Left lung (tissue), 10 donors: ENCODE results near the gene CDK5. TPM values are rescaled to one million over a fixed set of nuclear protein-coding genes. Genes with fewer than 3 reads are reported as not detected.

ENCODE experiments used
- ATAC-seq: fragments of 200-7000 bp; cut with Tn5 transposase; one replicate; pipeline ENCODE4 v1.9.1; 2020; ENCODE audit warnings: moderate library complexity
- DNase-seq, 4 donors: peaks; one replicate each; pipeline ENCODE4 v3.0.0-alpha.2; 2013 to 2020
- H3K27ac ChIP-seq, 2 donors: fragments of 200-600 bp; sonication (generic) in 1 of 2; one replicate each; pipeline versions ENCODE4 v1.5.0 to v1.8.0; 2020 to 2021
- H3K27me3 ChIP-seq, 2 donors: fragments of 200-600 bp; sonication (generic) in 1 of 2; one replicate each; pipeline versions ENCODE4 v1.5.0 to v1.8.0; 2020 to 2021
- H3K36me3 ChIP-seq, 2 donors: fragments of 200-600 bp; sonication (generic) in 1 of 2; one replicate each; pipeline versions ENCODE4 v1.5.0 to v1.8.0; 2020 to 2021
- H3K4me1 ChIP-seq, 2 donors: fragments of 200-600 bp; one replicate each; pipeline ENCODE4 v1.8.0; 2021
- H3K4me3 ChIP-seq, 2 donors: fragments of 200-600 bp; sonication (generic) in 1 of 2; one replicate each; pipeline versions ENCODE4 v1.5.0 to v1.8.0; 2020 to 2021; ENCODE audit warnings: mild to moderate bottlenecking in 1 of 2
- H3K9me3 ChIP-seq, 2 donors: fragments of 200-600 bp; sonication (generic) in 1 of 2; one replicate each; pipeline versions ENCODE4 v1.5.0 to v1.8.0; 2020 to 2021
- CTCF ChIP-seq, 2 donors: fragments of 200-600 bp; sonication (generic) in 1 of 2; IDR thresholded peaks; one replicate each; pipeline versions ENCODE4 v1.5.0 to v1.8.0; 2021; ENCODE audit warnings: antibody characterized with exemption in 2 of 2
- intact Hi-C, 2 donors: fragments of 100-400 bp; cut with DNase I; formaldehyde crosslinking; loops; one replicate each; pipeline versions ENCODE4 v1.11.2 to v1.14.2; 2022
- polyA plus RNA-seq, 6 donors: library from polyadenylated mRNA; unstranded; fragments of 120-200 nt; gene quantifications; one replicate each; pipeline ENCODE4 v1.2.1, GENCODE V29; 2013; ENCODE audit not compliant: insufficient read length in 6 of 6
- total RNA-seq, 2 donors: library from RNA; stranded (reverse); fragmentation: NEBNext Ultra II Directional; extraction: Animal tissue kit (Norgen Biotek cat#: 25700); gene quantifications; one replicate each; pipeline ENCODE4 v1.2.1, GENCODE V29; 2021
- donor health status: DM: no; HTN: yes; CAD: no.
- donor health status: DM: no; HTN: no; CAD: no.

The CDK5 gene
- total and polyA plus RNA-seq, 8 donors: 13.8 to 17.1 (median 14.7) TPM

- H3K36me3 ChIP-seq: peaks cover 0 to 6% of the 10 kb centered on the region in 2 donors
- no peak overlapping the region for H3K4me3 ChIP-seq
- intact Hi-C loops: no loop called here
- no peak overlapping the region for H3K27ac ChIP-seq
- no peaks in the 10 kb centered on the region for H3K9me3 ChIP-seq
- TF ChIP-seq CTCF (IDR thresholded peaks at IDR 0.05): no peak
- ATAC-seq (peak; percentile 77), DNase-seq (peak in 3 of 4 donors; percentile 58 to 88 (median 83))
- H3K4me1 ChIP-seq: peaks cover 3 to 21% of the 10 kb centered on the region in 2 donors
- H3K27me3 ChIP-seq: peaks cover 0 to 23% of the 10 kb centered on the region in 2 donors
Measured at GRCh38 chr7:151051108-151051507, 6.6 kb downstream of the CDK5 start.

- H3K9me3 ChIP-seq: no peaks in the 10 kb centered on the region
- H3K4me1 ChIP-seq: peaks cover 3 to 21% of the 10 kb centered on the region in 2 donors
- peaks cover 0 to 23% of the 10 kb centered on the region in 2 donors for H3K27me3 ChIP-seq
- intact Hi-C loops: no loop called here
- no peak overlapping the region for H3K27ac ChIP-seq
- DNase-seq (no peak), ATAC-seq (no peak)
- H3K4me3 ChIP-seq: no peak overlapping the region
- H3K36me3 ChIP-seq: peaks cover 0 to 27% of the 10 kb centered on the region in 2 donors
- TF ChIP-seq CTCF (IDR thresholded peaks at IDR 0.05): no peak
Measured at GRCh38 chr7:151048911-151049463, 8.7 kb downstream of the CDK5 start.

- peaks cover 0 to 28% of the 10 kb centered on the region in 2 donors for H3K36me3 ChIP-seq
- H3K27ac ChIP-seq: no peak within 1 kb of the TSS
- no peak for ATAC-seq
- H3K4me1 ChIP-seq: peaks cover 3 to 15% of the 10 kb centered on the region in 2 donors
- H3K9me3 ChIP-seq: no peaks in the 10 kb centered on the region
- TF ChIP-seq CTCF (IDR thresholded peaks at IDR 0.05): no peak
- no peak within 1 kb of the TSS for H3K4me3 ChIP-seq
- intact Hi-C loops: no loop called here
- DNase-seq: no peak
- peaks cover 0 to 23% of the 10 kb centered on the region in 2 donors for H3K27me3 ChIP-seq
Measured at GRCh38 chr7:151047976-151048815, 9.5 kb downstream of the CDK5 start, which contains the start of gene ASIC3. TSS of gene ASIC3 (plus strand) at chr7:151048531. CDS start at chr7:151048886, 355 bp downstream.

GRCh38 chr7:151046603-151047573, 10.8 kb downstream of the CDK5 start:
- H3K27me3 ChIP-seq: peaks cover 0 to 23% of the 10 kb centered on the region in 2 donors
- H3K9me3 ChIP-seq: no peaks in the 10 kb centered on the region
- ATAC-seq (peak; percentile 10), DNase-seq (peak in 1 of 4 donors; percentile 63)
- intact Hi-C loops: no loop called here
- peaks cover 0 to 38% of the 10 kb centered on the region in 2 donors for H3K36me3 ChIP-seq
- peaks cover 3 to 13% of the 10 kb centered on the region in 2 donors for H3K4me1 ChIP-seq
- no peak overlapping the region for H3K4me3 ChIP-seq
- TF ChIP-seq CTCF (IDR thresholded peaks at IDR 0.05): no peak
- no peak overlapping the region for H3K27ac ChIP-seq
